Stimulated activated naive CD8-positive, alpha-beta T cell treated with anti-CD3 and anti-CD28 coated beads, Interleukin-15, Interleukin-2, amounts not matched to agents 100 ng/mL and 50 ng/mL, for 24 hours (primary cell): ENCODE results near the gene PLPP7.
A peak's percentile ranks its signal among the peaks of the same experiment; 100 is the strongest.
"Not testable (repeated sequence)": the region's sequence is repeated elsewhere in the genome, so short reads cannot be mapped to it uniquely, and the experiment has no call there.

ENCODE experiments used
- H3K27ac Mint-ChIP-seq: one replicate; pipeline ENCODE4 v1.8.0; 2021; ENCODE audit warnings: mild to moderate bottlenecking, mixed read lengths
- H3K27me3 Mint-ChIP-seq: one replicate; pipeline ENCODE4 v1.8.0; 2021; ENCODE audit warnings: mixed read lengths
- H3K36me3 Mint-ChIP-seq: one replicate; pipeline ENCODE4 v1.8.0; 2021; ENCODE audit warnings: low read depth, mixed read lengths
- H3K4me1 Mint-ChIP-seq: one replicate; pipeline ENCODE4 v1.8.0; 2021; ENCODE audit warnings: low read depth, mixed read lengths
- H3K4me3 Mint-ChIP-seq: one replicate; pipeline ENCODE4 v1.8.0; 2021; ENCODE audit warnings: mild to moderate bottlenecking, mixed read lengths
- H3K9me3 Mint-ChIP-seq: one replicate; pipeline ENCODE4 v1.8.0; 2021; ENCODE audit warnings: mixed read lengths

The PLPP7 gene

GRCh38 chr9:131289301-131290035, at the start of gene PLPP7:
Gene PLPP7 (plus strand): TSS chr9:131289723. CDS start chr9:131289998, 275 bp downstream.
- no peak within 1 kb of the TSS for H3K4me3 Mint-ChIP-seq
- no peaks in the 10 kb centered on the region for H3K9me3 Mint-ChIP-seq
- H3K27me3 Mint-ChIP-seq, result no peaks in the 10 kb centered on the region
- H3K27ac Mint-ChIP-seq, result no peak within 1 kb of the TSS
- no peaks in the 10 kb centered on the region for H3K4me1 Mint-ChIP-seq
- H3K36me3 Mint-ChIP-seq, result no peaks in the 10 kb centered on the region

- no peaks in the 10 kb centered on the region for H3K27me3 Mint-ChIP-seq
- H3K36me3 Mint-ChIP-seq, result peaks cover 7% of the 10 kb centered on the region
- H3K27ac Mint-ChIP-seq, result no peak overlapping the region
- H3K4me3 Mint-ChIP-seq, result no peak overlapping the region
- H3K4me1 Mint-ChIP-seq, result peaks cover 32% of the 10 kb centered on the region
- peaks cover 4% of the 10 kb centered on the region for H3K9me3 Mint-ChIP-seq
These were observed 49.2 kb upstream of the PLPP7 start for GRCh38 chr9:131240047-131240921.

DNA sequence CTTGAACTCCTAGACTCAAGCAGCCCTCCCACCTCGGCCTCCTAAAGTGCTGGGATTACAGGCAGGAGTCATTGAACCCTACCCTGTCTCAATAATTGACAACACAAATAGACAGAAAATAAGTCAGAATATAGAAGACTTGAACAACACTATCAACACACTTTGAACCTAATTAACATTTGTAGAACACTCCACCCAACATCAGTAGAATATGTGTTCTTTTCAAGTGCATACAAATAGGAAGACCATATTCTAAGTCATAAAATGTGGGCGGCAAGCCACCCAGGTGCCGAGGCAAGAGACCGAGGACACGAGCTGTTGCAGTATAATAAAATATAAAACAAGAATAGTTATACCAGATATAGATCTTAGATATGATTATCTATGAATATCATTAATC, 45.2 kb upstream of the PLPP7 start:
- not testable (repeated sequence) for H3K36me3 Mint-ChIP-seq, H3K27ac Mint-ChIP-seq

GRCh38 chr9:131246618-131247017, 42.9 kb upstream of the PLPP7 start:
- Mint-ChIP-seq H3K27ac (no peak overlapping the region), H3K4me1 (no peaks in the 10 kb centered on the region), H3K4me3 (no peak overlapping the region), H3K36me3 (no peaks in the 10 kb centered on the region), H3K27me3 (no peaks in the 10 kb centered on the region), H3K9me3 (peaks cover 4% of the 10 kb centered on the region)

More for the DNA sequence above, 45.2 kb upstream of the PLPP7 start:
- not testable (repeated sequence) for H3K4me3 Mint-ChIP-seq, H3K27me3 Mint-ChIP-seq, H3K9me3 Mint-ChIP-seq, H3K4me1 Mint-ChIP-seq

DNA sequence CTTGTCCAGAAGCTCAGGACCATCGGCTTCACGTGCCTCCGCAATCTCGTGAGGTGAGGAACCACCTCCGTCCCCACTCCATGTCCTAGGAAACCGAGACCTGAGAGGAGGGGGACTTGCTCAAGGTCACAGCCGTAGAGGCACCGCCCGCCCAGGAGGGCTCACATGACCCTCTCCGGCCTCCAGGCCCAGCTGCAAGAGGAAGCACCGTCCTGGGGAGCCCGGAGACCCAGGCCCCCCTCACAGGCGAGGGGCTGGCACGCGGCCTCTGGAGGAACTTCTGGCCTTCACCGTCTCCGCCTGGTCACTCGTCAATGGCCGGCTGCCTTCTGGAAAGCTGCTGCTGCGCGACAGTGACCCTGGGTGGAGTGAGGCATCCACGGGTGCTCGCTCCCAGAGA, 37.4 kb upstream of the PLPP7 start:
- Mint-ChIP-seq H3K36me3 (no peaks in the 10 kb centered on the region), H3K9me3 (no peaks in the 10 kb centered on the region), H3K27ac (peak overlapping the region; percentile 36), H3K4me3 (peak overlapping the region; percentile 76), H3K27me3 (no peaks in the 10 kb centered on the region), H3K4me1 (peaks cover 48% of the 10 kb centered on the region)

- Mint-ChIP-seq H3K4me1 (peaks cover 59% of the 10 kb centered on the region), H3K36me3 (no peaks in the 10 kb centered on the region), H3K9me3 (no peaks in the 10 kb centered on the region), H3K27me3 (no peaks in the 10 kb centered on the region), H3K4me3 (peak overlapping the region; percentile 37), H3K27ac (peak overlapping the region; percentile 36)
These were observed 35.5 kb upstream of the PLPP7 start for GRCh38 chr9:131253891-131254491.

DNA sequence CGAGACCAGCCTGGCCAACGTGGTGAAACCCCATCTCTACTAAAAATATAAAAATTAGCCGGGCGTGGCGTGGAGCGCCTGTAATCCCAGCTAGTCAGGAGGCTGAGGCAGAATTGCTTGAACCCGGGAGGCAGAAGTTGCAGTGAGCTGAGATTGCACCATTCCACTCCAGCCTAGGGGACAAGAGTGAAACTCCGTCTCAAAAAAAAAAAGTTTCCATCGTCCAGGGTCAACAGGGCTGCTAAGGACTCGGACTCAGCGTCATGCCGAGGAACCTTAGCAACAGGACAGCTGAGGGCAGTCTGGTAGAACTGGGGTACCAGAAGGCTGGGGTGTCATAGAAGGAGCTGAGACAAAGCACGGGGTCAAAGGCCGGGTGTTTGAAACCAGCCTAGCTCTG, 34.9 kb upstream of the PLPP7 start:
- Mint-ChIP-seq H3K36me3 (peaks cover 2% of the 10 kb centered on the region), H3K4me1 (peaks cover 59% of the 10 kb centered on the region), H3K4me3 (peak overlapping the region; percentile 11), H3K27me3 (no peaks in the 10 kb centered on the region), H3K27ac (peak overlapping the region; percentile 94), H3K9me3 (no peaks in the 10 kb centered on the region)

DNA sequence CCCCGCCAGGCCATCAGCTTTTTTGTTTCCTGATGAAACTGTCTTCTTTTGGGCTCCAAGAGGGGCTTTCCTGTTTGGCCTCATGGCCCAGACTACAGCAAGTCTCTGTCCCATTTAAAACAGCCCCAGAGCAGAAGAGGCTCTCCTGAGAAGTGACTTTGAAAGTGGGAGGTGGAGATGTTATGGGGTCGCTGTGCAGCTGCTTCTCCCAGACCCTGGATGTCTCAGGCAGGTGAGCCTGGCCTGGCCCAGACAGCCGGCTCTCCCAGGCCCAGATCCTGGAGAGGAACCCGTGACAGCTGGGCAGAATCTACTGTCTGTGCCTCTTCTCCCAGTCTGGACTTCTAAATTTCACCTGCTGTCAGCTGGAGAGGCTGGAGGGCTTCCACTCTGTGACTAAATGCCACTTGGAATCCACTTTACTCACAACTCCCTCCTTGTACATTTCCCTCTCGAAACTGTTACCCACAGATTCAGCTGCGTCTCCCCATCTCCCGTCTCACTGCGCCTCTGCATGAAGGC, 33.8 kb upstream of the PLPP7 start:
- no peaks in the 10 kb centered on the region for H3K27me3 Mint-ChIP-seq
- H3K9me3 Mint-ChIP-seq, result no peaks in the 10 kb centered on the region
- H3K4me1 Mint-ChIP-seq, result peaks cover 62% of the 10 kb centered on the region
- H3K27ac Mint-ChIP-seq, result peak overlapping the region; percentile 94
- peaks cover 12% of the 10 kb centered on the region for H3K36me3 Mint-ChIP-seq
- peak overlapping the region; percentile 85 for H3K4me3 Mint-ChIP-seq

DNA sequence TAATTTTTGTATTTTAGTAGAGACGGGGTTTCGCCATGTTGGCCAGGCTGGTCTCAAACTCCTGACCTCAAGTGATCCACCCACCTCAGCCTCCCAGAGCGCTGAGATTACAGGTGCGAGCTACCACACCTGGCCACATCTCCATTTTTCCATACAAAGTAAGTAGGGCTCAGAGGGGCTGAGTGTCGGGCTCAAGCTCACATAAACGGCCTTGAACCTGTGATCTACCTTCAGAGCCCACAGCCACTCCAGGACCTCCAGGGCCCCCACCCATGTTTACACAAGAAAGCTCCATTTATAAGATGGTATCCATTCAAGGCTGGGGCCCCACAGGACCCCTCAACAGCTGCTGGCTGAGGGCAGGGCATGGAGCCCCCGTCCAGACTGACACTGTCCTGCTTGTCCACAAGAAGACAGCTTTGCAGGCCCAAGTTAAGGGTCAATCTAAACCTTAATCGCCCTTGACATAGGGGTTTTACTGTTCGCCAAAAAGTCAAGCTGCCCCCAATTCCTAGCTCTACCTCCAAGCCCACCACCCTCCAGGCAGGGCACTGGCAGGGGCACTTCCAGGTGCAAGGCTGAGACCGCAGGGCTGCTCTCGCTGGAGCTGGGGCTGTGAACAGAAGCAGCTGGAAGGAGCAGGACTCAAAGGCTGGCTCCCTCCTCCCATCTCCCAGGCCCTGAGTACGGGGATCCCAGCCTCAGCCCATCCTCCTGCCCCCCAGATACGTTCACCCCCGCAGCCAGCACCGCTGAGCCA, 32.1 kb upstream of the PLPP7 start:
- Mint-ChIP-seq H3K4me3 (peak overlapping the region; percentile 85), H3K27me3 (no peaks in the 10 kb centered on the region), H3K4me1 (peaks cover 65% of the 10 kb centered on the region), H3K27ac (peak overlapping the region; percentile 94), H3K9me3 (no peaks in the 10 kb centered on the region), H3K36me3 (peaks cover 20% of the 10 kb centered on the region)

- Mint-ChIP-seq H3K27me3 (no peaks in the 10 kb centered on the region), H3K27ac (peak overlapping the region; percentile 94), H3K4me3 (no peak overlapping the region), H3K4me1 (peaks cover 65% of the 10 kb centered on the region), H3K9me3 (no peaks in the 10 kb centered on the region), H3K36me3 (peaks cover 27% of the 10 kb centered on the region)
These were observed 31.3 kb upstream of the PLPP7 start for GRCh38 chr9:131258186-131258585.

DNA sequence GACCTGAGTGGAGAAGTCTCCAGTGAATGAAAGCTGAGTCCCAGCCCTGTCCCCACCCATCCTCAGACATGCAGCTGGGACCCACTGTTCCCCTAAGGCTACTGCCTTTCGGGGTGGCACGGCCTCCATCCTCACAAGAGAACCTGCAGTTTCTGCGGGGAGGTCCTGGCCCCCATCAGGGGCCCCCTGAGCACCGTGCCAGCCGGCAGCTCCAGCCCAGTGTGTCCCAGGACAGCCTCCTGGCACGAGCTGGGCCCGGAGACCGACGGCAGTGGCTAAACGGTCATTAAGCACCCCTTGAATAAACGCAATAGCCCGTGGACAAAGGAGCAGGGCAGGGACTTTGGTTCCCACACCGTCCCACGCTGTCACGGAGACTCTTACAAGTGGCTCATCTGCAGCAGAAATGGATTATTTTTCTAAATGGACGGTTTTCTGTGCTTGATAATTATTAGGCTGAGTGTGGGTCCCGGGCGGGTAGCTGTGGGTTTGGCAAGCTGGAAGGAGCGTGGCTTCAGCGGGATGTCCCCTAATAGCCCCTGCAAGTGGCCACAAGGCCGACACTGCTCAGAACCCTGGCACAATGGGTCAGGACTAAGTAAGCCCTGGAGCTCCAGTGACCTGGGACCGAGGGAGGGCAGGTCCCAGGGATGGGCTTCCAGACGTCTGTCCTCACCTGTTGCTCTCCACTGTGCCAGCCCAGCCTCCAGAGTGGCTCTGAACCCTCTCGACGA, 30.7 kb upstream of the PLPP7 start:
- Mint-ChIP-seq H3K27ac (no peak overlapping the region), H3K36me3 (peaks cover 32% of the 10 kb centered on the region), H3K9me3 (no peaks in the 10 kb centered on the region), H3K27me3 (no peaks in the 10 kb centered on the region), H3K4me1 (peaks cover 65% of the 10 kb centered on the region), H3K4me3 (no peak overlapping the region)

DNA sequence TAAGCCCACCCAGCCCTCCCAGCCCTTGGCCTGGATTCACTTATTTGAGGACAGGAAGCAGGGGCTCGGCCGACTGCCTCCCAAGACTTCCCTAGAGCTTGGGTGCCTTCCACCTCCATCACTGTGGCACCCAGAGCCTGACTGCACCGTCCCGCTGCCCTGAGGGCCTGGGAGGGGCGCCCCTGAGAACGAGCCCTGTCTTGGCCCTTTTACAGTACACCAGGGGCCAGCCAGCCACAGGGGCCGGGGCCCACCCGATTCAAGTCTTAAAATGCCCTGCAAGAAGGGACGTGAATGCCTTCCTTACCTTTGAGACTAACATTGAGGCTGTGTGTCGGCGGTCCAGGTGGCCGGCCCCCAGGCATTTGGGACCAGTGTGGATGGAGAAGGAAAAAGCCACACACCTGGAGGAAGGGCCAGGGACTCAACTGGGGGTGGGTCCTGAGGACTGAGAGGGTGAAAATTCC, 30.1 kb upstream of the PLPP7 start:
- H3K4me1 Mint-ChIP-seq, result peaks cover 65% of the 10 kb centered on the region
- H3K27me3 Mint-ChIP-seq, result no peaks in the 10 kb centered on the region
- H3K4me3 Mint-ChIP-seq, result no peak overlapping the region
- H3K9me3 Mint-ChIP-seq, result no peaks in the 10 kb centered on the region
- H3K36me3 Mint-ChIP-seq, result peaks cover 34% of the 10 kb centered on the region
- H3K27ac Mint-ChIP-seq, result no peak overlapping the region

- Mint-ChIP-seq H3K36me3 (peaks cover 39% of the 10 kb centered on the region), H3K27ac (peak overlapping the region; percentile 36), H3K27me3 (no peaks in the 10 kb centered on the region), H3K9me3 (no peaks in the 10 kb centered on the region), H3K4me1 (peaks cover 65% of the 10 kb centered on the region), H3K4me3 (no peak overlapping the region)
These were observed 29.5 kb upstream of the PLPP7 start for GRCh38 chr9:131259916-131260597.
